ENCODE data around the gene MMP14. TPM values are rescaled to one million over a fixed set of nuclear protein-coding genes. Genes with fewer than 3 reads are reported as not detected.

The MMP14 gene
- total RNA-seq, 1 experiment from 2014 or later, result 98.7 TPM

DNA sequence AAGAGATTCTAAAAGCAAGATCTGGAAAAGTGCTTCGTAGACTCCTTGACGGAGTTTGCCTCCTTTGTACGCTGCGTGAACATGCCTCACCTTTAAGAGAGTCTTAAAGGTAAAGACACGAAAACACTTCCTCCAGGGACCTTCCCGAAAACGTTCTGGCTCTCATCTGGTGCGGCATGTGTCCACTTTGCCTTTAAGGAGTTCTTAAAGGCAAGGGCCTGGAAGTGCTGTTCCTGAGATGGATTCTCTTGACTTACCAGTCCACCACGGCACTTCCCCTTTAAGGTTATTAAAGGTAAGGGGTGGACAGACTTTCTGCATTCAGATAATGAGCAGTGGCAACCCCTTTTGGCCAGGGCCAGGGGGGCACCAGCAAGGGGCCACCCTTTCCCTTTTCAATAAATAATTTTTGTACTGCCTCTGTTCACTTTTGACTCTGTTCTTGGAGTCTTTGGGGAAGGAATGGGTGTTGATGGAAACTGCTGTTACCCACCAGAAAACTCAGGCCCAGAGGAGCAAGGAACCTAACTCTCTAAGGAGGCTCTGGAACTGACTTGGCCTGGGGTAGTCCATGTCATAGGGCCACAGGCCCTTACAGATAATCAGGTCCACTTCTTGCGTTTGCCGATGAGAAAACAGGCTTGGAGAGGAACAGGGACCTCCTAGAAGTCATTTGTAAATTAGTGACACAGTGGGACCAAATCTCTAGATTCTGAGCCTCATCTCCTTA, 51.0 kb downstream of the MMP14 start:
- Histone ChIP-seq H3K27ac (no peak overlapping the region), H3K4me1 (peaks cover 4% of the 10 kb centered on the region; the same call in 1 of the 2 replicates), H3K4me3 (no peak overlapping the region), H3K27me3 (no peaks in the 10 kb centered on the region), H3K9me3 (replicated peaks) (no peaks in the 10 kb centered on the region), H3K36me3 (no peaks in the 10 kb centered on the region)
- no peak for DNase-seq

DNA sequence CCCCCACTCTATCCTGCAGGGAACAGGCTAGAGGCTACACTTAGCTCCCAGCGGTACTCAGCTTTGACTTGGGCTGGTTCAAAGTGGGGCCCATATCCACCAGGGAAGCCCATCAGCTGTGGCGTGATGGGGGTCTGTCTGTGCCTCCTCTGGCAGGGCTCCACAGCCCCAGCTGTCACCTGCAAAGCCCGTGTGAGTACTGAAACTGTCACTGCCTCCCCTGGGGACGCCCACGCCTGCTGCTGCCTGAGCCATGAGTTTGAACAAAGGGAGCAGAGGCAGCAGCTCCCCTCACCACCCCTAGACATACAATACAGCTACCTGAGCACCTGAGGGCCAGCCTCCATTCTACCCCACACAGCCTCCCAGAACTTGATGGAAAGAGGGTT, 51.6 kb downstream of the MMP14 start:
- H3K27me3 ChIP-seq, result no peaks in the 10 kb centered on the region
- H3K4me3 ChIP-seq, result no peak overlapping the region
- H3K9me3 ChIP-seq (replicated peaks), result no peaks in the 10 kb centered on the region
- H3K36me3 ChIP-seq, result no peaks in the 10 kb centered on the region
- no peak overlapping the region for H3K27ac ChIP-seq
- H3K4me1 ChIP-seq, result peaks cover 4% of the 10 kb centered on the region; the same call in 1 of the 2 replicates
- DNase-seq, result peak in 1 of 2 experiments; percentile 16

DNA sequence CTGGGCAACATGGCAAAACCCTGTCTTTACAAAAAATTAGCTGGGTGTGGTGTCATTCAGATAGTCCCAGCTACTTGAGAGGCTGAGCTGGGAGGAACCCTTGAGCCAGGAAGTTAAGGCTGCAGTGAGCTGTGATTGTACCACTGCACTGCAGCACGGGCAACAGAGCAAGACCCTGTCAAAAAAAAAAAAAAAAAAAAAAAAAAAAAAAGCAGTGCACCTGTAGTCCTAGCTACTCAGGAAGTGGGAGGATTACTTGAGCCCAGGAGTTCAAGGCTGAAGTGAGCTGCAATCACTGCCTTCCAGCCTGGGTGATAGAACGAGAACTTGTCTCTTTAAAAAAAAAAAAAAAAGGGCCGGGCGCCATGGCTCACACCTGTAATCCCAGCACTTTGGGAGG, 52.3 kb downstream of the MMP14 start:
- Histone ChIP-seq H3K27me3 (no peaks in the 10 kb centered on the region), H3K4me3 (no peak overlapping the region), H3K4me1 (no peaks in the 10 kb centered on the region; the same call in 1 of the 2 replicates), H3K9me3 (replicated peaks) (no peaks in the 10 kb centered on the region), H3K36me3 (no peaks in the 10 kb centered on the region), H3K27ac (no peak overlapping the region)
- no peak for DNase-seq

- no peak for DNase-seq
- Histone ChIP-seq H3K4me3 (no peak overlapping the region), H3K27me3 (no peaks in the 10 kb centered on the region), H3K27ac (no peak overlapping the region), H3K36me3 (no peaks in the 10 kb centered on the region), H3K9me3 (replicated peaks) (no peaks in the 10 kb centered on the region), H3K4me1 (no peaks in the 10 kb centered on the region)
Measured at GRCh38 chr14:22890416-22890815, 54.0 kb downstream of the MMP14 start.

GRCh38 chr14:22892488-22892887, 56.1 kb downstream of the MMP14 start:
- DNase-seq, result no peak
- no peaks in the 10 kb centered on the region for H3K36me3 ChIP-seq
- no peaks in the 10 kb centered on the region for H3K27me3 ChIP-seq
- H3K4me1 ChIP-seq, result no peaks in the 10 kb centered on the region
- H3K9me3 ChIP-seq (replicated peaks), result no peaks in the 10 kb centered on the region
- no peak overlapping the region for H3K27ac ChIP-seq
- H3K4me3 ChIP-seq, result no peak overlapping the region

GRCh38 chr14:22893706-22894105, 57.3 kb downstream of the MMP14 start:
- no peak overlapping the region for H3K4me3 ChIP-seq
- no peak for DNase-seq
- no peaks in the 10 kb centered on the region for H3K4me1 ChIP-seq
- no peaks in the 10 kb centered on the region; the same call in 1 of the 2 replicates for H3K36me3 ChIP-seq
- H3K9me3 ChIP-seq (replicated peaks), result no peaks in the 10 kb centered on the region
- no peak overlapping the region for H3K27ac ChIP-seq
- H3K27me3 ChIP-seq, result no peaks in the 10 kb centered on the region

DNA sequence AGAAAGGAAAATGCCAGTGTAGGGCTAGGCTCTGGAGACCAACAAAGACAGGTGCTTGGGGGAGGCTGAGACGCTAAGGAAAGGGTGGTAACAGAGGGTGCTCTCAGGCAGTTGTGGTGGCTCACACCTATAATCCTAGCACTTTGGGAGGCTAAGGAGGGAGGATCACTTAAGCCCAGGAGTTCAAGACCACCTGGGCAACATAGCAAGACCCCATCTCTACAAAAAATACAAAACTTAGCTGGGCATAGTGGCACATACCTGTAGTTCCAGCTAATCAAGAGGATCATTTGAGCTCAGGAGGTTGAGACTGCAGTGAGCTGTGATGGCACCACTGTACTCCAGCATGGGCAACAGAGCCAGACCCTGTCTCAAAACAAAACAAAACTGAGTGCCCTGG, 59.0 kb downstream of the MMP14 start:
- no peaks in the 10 kb centered on the region for H3K9me3 ChIP-seq (replicated peaks)
- no peaks in the 10 kb centered on the region for H3K4me1 ChIP-seq
- no peaks in the 10 kb centered on the region; the same call in none of the 2 replicates for H3K36me3 ChIP-seq
- no peak for DNase-seq
- no peak overlapping the region for H3K4me3 ChIP-seq
- no peaks in the 10 kb centered on the region for H3K27me3 ChIP-seq
- H3K27ac ChIP-seq, result no peak overlapping the region

DNA sequence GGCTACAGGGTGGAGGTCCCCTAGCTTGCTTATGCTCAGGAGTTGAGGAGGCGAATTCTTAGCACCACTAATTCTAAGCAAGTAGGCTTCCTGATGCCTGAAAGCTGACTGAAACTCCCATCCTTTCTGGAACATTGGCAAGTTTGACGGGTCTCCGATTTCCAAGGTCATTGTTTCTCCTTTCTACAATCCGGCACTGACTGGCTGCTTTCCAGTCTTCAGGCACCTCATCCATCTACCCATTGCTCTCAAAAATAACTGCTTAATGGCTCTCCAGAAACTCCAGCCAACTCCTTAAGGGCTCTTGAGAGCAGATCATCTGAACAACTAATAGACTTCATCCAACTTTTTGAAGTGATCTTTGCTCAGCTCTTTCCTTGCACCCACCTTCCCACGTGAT, 60.0 kb downstream of the MMP14 start:
- H3K4me3 ChIP-seq, result no peak overlapping the region
- no peaks in the 10 kb centered on the region for H3K4me1 ChIP-seq
- no peak for DNase-seq
- H3K36me3 ChIP-seq, result peaks cover 4% of the 10 kb centered on the region
- H3K27me3 ChIP-seq, result no peaks in the 10 kb centered on the region
- no peak overlapping the region for H3K27ac ChIP-seq
- no peaks in the 10 kb centered on the region for H3K9me3 ChIP-seq (replicated peaks)

GRCh38 chr14:22896760-22897159, 60.4 kb downstream of the MMP14 start:
- Histone ChIP-seq H3K4me1 (no peaks in the 10 kb centered on the region), H3K27me3 (no peaks in the 10 kb centered on the region), H3K27ac (no peak overlapping the region), H3K36me3 (peaks cover 8% of the 10 kb centered on the region), H3K4me3 (no peak overlapping the region), H3K9me3 (replicated peaks) (no peaks in the 10 kb centered on the region)
- no peak for DNase-seq

GRCh38 chr14:22897357-22897756, 61.0 kb downstream of the MMP14 start:
- Histone ChIP-seq H3K27me3 (no peaks in the 10 kb centered on the region), H3K36me3 (peaks cover 13% of the 10 kb centered on the region), H3K27ac (no peak overlapping the region), H3K9me3 (replicated peaks) (no peaks in the 10 kb centered on the region), H3K4me3 (no peak overlapping the region), H3K4me1 (no peaks in the 10 kb centered on the region)
- no peak for DNase-seq

Other genes with a start within 250 kb of the MMP14 start
- 225 and 241 TPM in 2 replicates for gene DAD1, start 247.4 kb upstream of the MMP14 start, total RNA-seq (2014; rRNA removed; shearing (Covaris generic))
- 6.1 and 7.2 TPM in 2 replicates for gene ABHD4, start 238.3 kb upstream of the MMP14 start, total RNA-seq (2014; rRNA removed; shearing (Covaris generic))
- gene OR6J1, start 192.2 kb upstream of the MMP14 start, total RNA-seq (2014; rRNA removed; shearing (Covaris generic)), result not detected in 2 replicates
- gene OXA1L, start 69.9 kb upstream of the MMP14 start, total RNA-seq (2014; rRNA removed; shearing (Covaris generic)), result 134 and 145 TPM in 2 replicates
- gene SLC7A7, start 21.1 kb upstream of the MMP14 start, total RNA-seq (2014; rRNA removed; shearing (Covaris generic)), result 46.2 and 47.8 TPM in 2 replicates
- 65.1 and 95.5 TPM in 2 replicates for gene MRPL52, start 6.7 kb upstream of the MMP14 start, total RNA-seq (2014; rRNA removed; shearing (Covaris generic))
- 12.2 and 12.5 TPM in 2 replicates for gene LRP10, start 35.2 kb downstream of the MMP14 start, total RNA-seq (2014; rRNA removed; shearing (Covaris generic))
- gene REM2, start 46.6 kb downstream of the MMP14 start, total RNA-seq (2014; rRNA removed; shearing (Covaris generic)), result not detected in 2 replicates
- gene RBM23, start 82.6 kb downstream of the MMP14 start, total RNA-seq (2014; rRNA removed; shearing (Covaris generic)), result 83.8 and 92.9 TPM in 2 replicates
- 104 and 113 TPM in 2 replicates for gene PRMT5, start 92.8 kb downstream of the MMP14 start, total RNA-seq (2014; rRNA removed; shearing (Covaris generic))
- 42.9 and 44.5 TPM in 2 replicates for gene HAUS4, start 120.5 kb downstream of the MMP14 start, total RNA-seq (2014; rRNA removed; shearing (Covaris generic))
- 41.1 and 47.3 TPM in 2 replicates for gene AJUBA, start 146.0 kb downstream of the MMP14 start, total RNA-seq (2014; rRNA removed; shearing (Covaris generic))
- 11.9 and 13.5 TPM in 2 replicates for gene C14orf93, start 173.6 kb downstream of the MMP14 start, total RNA-seq (2014; rRNA removed; shearing (Covaris generic))
- gene PSMB5, start 198.3 kb downstream of the MMP14 start, total RNA-seq (2014; rRNA removed; shearing (Covaris generic)), result 224 and 242 TPM in 2 replicates
- gene PSMB11, start 205.6 kb downstream of the MMP14 start, total RNA-seq (2014; rRNA removed; shearing (Covaris generic)), result not detected in 2 replicates
- gene CDH24, start 220.9 kb downstream of the MMP14 start, total RNA-seq (2014; rRNA removed; shearing (Covaris generic)), result 8.3 and 9.6 TPM in 2 replicates

All from SJCRH30 (cell line).